Measurements from ENCODE around the gene DICER1.

DICER1 gene

GRCh38 chr14:95047754-95048153 lies 109.6 kb downstream of the DICER1 start:
- no peak for TF ChIP-seq CTCF (IDR thresholded peaks at IDR 0.05; ENCODE audit: borderline replicate concordance, insufficient read depth, low read depth, low read length)
- no peak overlapping the region for H3K4me3 ChIP-seq (ENCODE audit: low read depth, low read length)

- TF ChIP-seq CTCF (IDR thresholded peaks at IDR 0.05; ENCODE audit: borderline replicate concordance, insufficient read depth, low read depth, low read length) = no peak
- no peak overlapping the region for H3K4me3 ChIP-seq (ENCODE audit: low read depth, low read length)
Observed at GRCh38 chr14:95046711-95047681, 110.3 kb downstream of the DICER1 start.

GRCh38 chr14:95045836-95046430 lies 111.4 kb downstream of the DICER1 start:
- no peak for TF ChIP-seq CTCF (IDR thresholded peaks at IDR 0.05; ENCODE audit: borderline replicate concordance, insufficient read depth, low read depth, low read length)
- H3K4me3 ChIP-seq (ENCODE audit: low read depth, low read length) = no peak overlapping the region

GRCh38 chr14:95045106-95045701 lies 112.1 kb downstream of the DICER1 start:
- H3K4me3 ChIP-seq (ENCODE audit: low read depth, low read length) = no peak overlapping the region
- TF ChIP-seq CTCF (IDR thresholded peaks at IDR 0.05; ENCODE audit: borderline replicate concordance, insufficient read depth, low read depth, low read length) = no peak

GRCh38 chr14:95044463-95045105 lies 112.7 kb downstream of the DICER1 start:
- TF ChIP-seq CTCF (IDR thresholded peaks at IDR 0.05; ENCODE audit: borderline replicate concordance, insufficient read depth, low read depth, low read length) = no peak
- H3K4me3 ChIP-seq (ENCODE audit: low read depth, low read length) = no peak overlapping the region

- no peak for TF ChIP-seq CTCF (IDR thresholded peaks at IDR 0.05; ENCODE audit: borderline replicate concordance, insufficient read depth, low read depth, low read length)
- H3K4me3 ChIP-seq (ENCODE audit: low read depth, low read length) = no peak overlapping the region
Observed at GRCh38 chr14:95043732-95044462, 113.4 kb downstream of the DICER1 start.
